ENCODE results near the gene MSRB1. TPM values are rescaled to one million over a fixed set of nuclear protein-coding genes. Genes with fewer than 3 reads are reported as not detected.
A peak's percentile ranks its signal among the peaks of the same experiment; 100 is the strongest.

Gene MSRB1
- total and polyA plus RNA-seq, 7 donors, result 17.8 to 136 (median 35.7) TPM

DNA sequence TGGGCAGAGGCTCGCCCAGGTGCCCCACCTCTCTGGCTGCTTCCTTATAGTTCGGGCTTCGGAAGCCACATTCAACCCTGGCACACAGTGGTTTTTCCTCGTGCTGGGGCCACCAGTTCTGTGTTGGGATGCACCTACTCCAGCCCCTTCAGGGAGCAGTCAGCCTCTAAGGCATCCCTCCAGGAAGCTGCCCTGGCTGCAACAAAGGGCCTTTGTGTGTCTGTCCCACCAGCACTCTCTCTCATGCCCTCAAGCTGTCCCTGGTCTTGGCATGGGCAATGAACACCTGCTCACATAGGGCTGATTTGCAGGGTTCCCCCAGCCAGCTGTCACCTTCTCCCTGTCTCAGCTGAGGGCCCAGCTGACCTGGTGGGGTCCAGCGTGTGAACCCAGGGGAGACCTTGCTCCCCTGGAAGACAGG is 39.0 kb upstream of the MSRB1 start:
- no peak for TF ChIP-seq EP300 (IDR thresholded peaks at IDR 0.05)
- TF ChIP-seq POLR2AphosphoS5 (IDR thresholded peaks at IDR 0.05), result no peak
- TF ChIP-seq, protein P1, sequence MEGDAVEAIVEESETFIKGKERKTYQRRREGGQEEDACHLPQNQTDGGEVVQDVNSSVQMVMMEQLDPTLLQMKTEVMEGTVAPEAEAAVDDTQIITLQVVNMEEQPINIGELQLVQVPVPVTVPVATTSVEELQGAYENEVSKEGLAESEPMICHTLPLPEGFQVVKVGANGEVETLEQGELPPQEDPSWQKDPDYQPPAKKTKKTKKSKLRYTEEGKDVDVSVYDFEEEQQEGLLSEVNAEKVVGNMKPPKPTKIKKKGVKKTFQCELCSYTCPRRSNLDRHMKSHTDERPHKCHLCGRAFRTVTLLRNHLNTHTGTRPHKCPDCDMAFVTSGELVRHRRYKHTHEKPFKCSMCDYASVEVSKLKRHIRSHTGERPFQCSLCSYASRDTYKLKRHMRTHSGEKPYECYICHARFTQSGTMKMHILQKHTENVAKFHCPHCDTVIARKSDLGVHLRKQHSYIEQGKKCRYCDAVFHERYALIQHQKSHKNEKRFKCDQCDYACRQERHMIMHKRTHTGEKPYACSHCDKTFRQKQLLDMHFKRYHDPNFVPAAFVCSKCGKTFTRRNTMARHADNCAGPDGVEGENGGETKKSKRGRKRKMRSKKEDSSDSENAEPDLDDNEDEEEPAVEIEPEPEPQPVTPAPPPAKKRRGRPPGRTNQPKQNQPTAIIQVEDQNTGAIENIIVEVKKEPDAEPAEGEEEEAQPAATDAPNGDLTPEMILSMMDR (IDR thresholded peaks at IDR 0.05), result no peak
- TF ChIP-seq POLR2A (IDR thresholded peaks at IDR 0.05), result no peak
- no peak overlapping the region for H3K4me3 ChIP-seq
- DNase-seq, result no peak
- H3K9me3 ChIP-seq, result no peaks in the 10 kb centered on the region
- peaks cover 23 to 38% (median 26%) of the 10 kb centered on the region in 4 donors for H3K36me3 ChIP-seq
- intact Hi-C loops (cut with DNase I), result no loop called here
- peaks cover 0 to 31% (median 26%) of the 10 kb centered on the region in 4 donors for H3K4me1 ChIP-seq
- H3K27me3 ChIP-seq, result peaks cover 35 to 62% (median 56%) of the 10 kb centered on the region in 3 donors
- WGBS, 2 donors, result 14 to 50% methylated on average over 5 of the region's 5 CpGs
- no peak overlapping the region for H3K27ac ChIP-seq

DNA sequence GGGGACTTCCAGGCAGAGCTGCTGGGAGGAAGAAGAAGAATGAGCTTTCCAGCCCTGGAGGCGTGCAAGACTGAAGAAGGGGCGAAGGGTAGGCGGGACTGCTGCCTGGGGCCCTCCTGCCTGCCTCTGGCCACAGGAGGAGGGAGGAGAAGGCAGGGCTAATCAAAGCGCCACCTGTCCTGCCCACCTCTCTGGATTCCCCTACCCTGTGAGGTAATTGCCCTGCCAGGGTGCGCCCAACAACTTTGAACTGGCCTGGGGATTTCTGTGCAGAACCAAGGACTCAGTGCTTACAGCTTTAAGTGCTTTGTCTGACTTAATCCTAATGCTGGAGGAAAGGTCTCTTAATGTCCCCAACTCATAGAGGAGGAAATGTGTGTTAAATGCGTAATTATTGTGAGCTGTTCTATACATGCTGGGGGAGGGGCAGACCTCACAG is 38.4 kb upstream of the MSRB1 start, which contains the start of gene NOXO1:
TSS of gene NOXO1 (minus strand) at position 72 of the 439 bp plus-strand sequence. CDS start 290 bp downstream, outside the sequence.
- WGBS, 2 donors, result 6 to 27% methylated on average over 6 of the region's 6 CpGs
- peaks cover 0 to 31% (median 26%) of the 10 kb centered on the region in 4 donors for H3K4me1 ChIP-seq
- no peak within 1 kb of the TSS for H3K4me3 ChIP-seq
- TF ChIP-seq POLR2A (IDR thresholded peaks at IDR 0.05), result peak in 1 of 2 donors; percentile 23
- TF ChIP-seq POLR2AphosphoS5 (IDR thresholded peaks at IDR 0.05), result no peak
- H3K36me3 ChIP-seq, result peaks cover 28 to 38% (median 30%) of the 10 kb centered on the region in 4 donors
- no peak within 1 kb of the TSS for H3K27ac ChIP-seq
- peaks cover 35 to 68% (median 62%) of the 10 kb centered on the region in 3 donors for H3K27me3 ChIP-seq
- no peaks in the 10 kb centered on the region for H3K9me3 ChIP-seq
- intact Hi-C loops (cut with DNase I), result no loop called here
- DNase-seq, result no peak

DNA sequence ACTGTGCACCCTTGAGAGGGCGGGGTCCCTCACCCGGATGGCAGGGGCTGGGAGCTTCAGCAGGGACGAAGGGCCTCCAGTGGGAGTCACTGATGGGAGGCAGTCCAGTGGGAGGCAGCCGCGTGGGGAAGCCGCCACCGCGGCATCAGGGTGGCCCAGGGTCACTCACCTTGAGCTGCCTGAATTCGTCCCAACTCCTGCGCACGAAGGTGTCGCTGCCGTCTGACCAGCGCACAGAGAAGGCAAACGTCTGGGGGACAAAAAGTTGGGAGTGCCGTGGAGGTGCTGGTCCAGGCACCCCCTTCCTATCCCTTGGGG is 37.7 kb upstream of the MSRB1 start:
- DNase-seq, result no peak
- H3K4me3 ChIP-seq, result no peak overlapping the region
- no peak overlapping the region for H3K27ac ChIP-seq
- WGBS, 2 donors, result 8 to 21% methylated on average over 16 of the region's 16 CpGs
- intact Hi-C loops (cut with DNase I), result no loop called here
- H3K27me3 ChIP-seq, result peaks cover 35 to 75% (median 67%) of the 10 kb centered on the region in 3 donors
- peaks cover 0 to 31% (median 24%) of the 10 kb centered on the region in 4 donors for H3K4me1 ChIP-seq
- H3K9me3 ChIP-seq, result no peaks in the 10 kb centered on the region
- peaks cover 28 to 38% (median 31%) of the 10 kb centered on the region in 4 donors for H3K36me3 ChIP-seq
- TF ChIP-seq POLR2A (IDR thresholded peaks at IDR 0.05), result no peak
- TF ChIP-seq EP300 (IDR thresholded peaks at IDR 0.05), result no peak
- no peak for TF ChIP-seq POLR2AphosphoS5 (IDR thresholded peaks at IDR 0.05)
- TF ChIP-seq, protein P1 (IDR thresholded peaks at IDR 0.05), result no peak

DNA sequence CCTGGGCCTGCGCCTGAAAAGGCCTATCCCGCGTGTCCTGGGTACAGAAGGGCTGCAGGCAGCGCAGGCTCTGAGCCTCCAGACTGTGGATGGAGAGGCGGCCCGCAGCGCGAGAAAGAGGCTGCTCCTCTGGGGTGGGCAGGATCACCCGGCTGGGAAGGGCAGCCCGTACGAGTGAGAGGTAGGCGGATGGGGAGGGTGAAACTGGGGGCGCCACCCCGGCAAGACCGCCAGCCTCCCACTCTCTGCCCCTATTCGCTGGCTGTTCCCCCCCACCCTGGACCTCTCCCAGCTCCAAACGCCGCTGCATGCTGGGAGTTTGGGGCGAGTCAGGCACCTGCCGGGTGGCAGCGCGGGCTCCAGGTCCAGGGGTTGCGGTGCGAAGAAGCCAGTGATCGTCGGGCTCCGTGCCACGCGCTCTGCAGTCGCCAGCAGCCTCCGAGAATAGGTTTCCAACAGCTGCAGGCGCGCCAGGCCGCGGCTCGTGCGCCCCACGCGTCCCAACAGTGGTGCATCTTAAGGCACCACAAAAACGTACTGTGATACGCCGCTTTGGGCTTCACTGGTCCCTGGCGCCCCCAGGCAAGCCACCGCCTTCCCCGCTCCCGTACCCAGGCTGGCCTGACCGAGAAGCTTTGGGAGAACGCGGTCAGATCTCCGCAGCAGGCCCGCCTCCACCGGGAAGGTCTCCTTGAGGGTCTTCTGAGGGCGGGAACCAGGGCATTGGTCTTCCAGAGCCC is 37.2 kb upstream of the MSRB1 start:
- 3 to 7% methylated on average over 53 of the region's 53 CpGs for WGBS, 2 donors
- Histone ChIP-seq H3K27ac (no peak overlapping the region), H3K4me3 (no peak overlapping the region), H3K4me1 (peaks cover 0 to 27% (median 20%) of the 10 kb centered on the region in 4 donors), H3K27me3 (peaks cover 35 to 81% (median 71%) of the 10 kb centered on the region in 3 donors), H3K36me3 (peaks cover 33 to 39% (median 35%) of the 10 kb centered on the region in 4 donors), H3K9me3 (no peaks in the 10 kb centered on the region)
- no peak for DNase-seq
- intact Hi-C loops (cut with DNase I), result no loop called here
- TF ChIP-seq POLR2A (IDR thresholded peaks at IDR 0.05) (no peak), POLR2AphosphoS5 (IDR thresholded peaks at IDR 0.05) (no peak), EP300 (IDR thresholded peaks at IDR 0.05) (no peak)
- TF ChIP-seq, protein P1 (IDR thresholded peaks at IDR 0.05), result no peak

DNA sequence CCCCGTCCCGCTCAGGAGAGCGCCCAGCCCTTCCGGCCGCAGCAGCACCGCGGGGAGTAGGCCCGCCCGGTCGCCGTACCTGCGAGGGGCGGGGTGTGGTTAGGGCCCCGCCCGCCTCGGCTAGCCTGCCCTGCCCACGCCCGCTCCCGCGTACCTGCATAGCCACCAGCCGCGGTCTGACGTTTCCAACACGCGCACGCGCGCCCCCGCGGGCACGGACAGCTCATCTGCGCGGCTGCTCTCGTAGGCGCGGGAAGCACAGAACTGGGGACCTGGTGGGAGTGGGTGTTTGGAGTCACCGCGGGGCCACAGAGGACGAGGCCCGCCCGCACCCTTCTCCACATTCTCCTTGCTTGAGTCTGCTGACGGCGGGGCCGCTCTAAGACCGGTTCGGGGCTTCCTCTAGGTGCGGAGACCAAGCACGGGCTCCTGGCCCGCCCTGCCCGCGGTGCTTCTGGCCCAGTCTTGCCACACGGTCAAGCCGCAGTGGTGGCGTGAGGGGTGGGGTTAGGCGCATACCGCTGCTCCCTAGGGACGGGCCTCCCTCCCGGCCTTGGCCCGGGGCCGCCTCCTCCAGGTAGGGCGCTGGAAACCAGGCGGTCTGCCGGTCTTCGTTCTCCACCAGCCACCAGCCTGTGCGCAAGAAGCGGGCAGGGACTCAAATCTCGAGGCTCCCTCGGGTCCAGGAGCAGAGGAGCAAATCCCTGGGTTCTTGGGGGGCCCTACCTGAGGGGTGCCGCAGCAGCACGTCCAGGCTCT is 36.5 kb upstream of the MSRB1 start:
- Histone ChIP-seq H3K4me1 (peaks cover 0 to 19% (median 12%) of the 10 kb centered on the region in 4 donors), H3K27me3 (peaks cover 35 to 88% (median 71%) of the 10 kb centered on the region in 3 donors)
- intact Hi-C loops (cut with DNase I), result no loop called here

More for the DNA sequence above, 36.5 kb upstream of the MSRB1 start:
- no peaks in the 10 kb centered on the region for H3K9me3 ChIP-seq
- H3K36me3 ChIP-seq, result peaks cover 40 to 46% (median 42%) of the 10 kb centered on the region in 4 donors
- DNase-seq, result no peak
- H3K4me3 ChIP-seq, result no peak overlapping the region
- no peak overlapping the region for H3K27ac ChIP-seq
- 6 to 23% methylated on average over 70 of the region's 70 CpGs for WGBS, 2 donors
- TF ChIP-seq EP300 (IDR thresholded peaks at IDR 0.05) (no peak), POLR2A (IDR thresholded peaks at IDR 0.05) (peak in 1 of 2 donors; percentile 51), POLR2AphosphoS5 (IDR thresholded peaks at IDR 0.05) (peak in 1 of 4 donors; percentile 38)

All from sigmoid colon (tissue), 7 donors.